ENCODE measurements around the gene RASL10B. TPM values are rescaled to one million over a fixed set of nuclear protein-coding genes. Genes with fewer than 3 reads are reported as not detected.

RASL10B gene
- total RNA-seq, 1 experiment from 2014 or later: 17.4 TPM

DNA sequence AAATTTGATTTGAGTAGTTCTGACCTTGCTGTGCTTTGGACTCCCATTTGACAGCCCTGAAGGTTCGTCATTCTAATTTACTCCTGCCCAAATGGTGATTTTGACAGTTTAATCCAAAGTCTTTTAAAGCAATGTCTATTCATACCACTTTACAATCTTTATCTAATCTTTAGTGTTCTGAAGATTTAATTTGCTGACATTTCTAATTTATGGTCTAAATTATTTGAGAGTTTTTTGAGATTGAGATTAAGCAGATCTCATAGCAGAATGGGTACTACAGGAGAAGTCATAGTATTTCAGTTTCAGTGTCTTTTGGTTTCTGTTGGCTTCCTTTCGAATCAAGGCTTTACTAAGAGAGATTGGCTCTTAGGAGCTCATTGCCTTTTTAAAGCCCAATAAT, 32.6 kb upstream of the RASL10B start:
- ChIA-PET CTCF (no interaction called here), POLR2A (interaction anchor here (0.5 to 0.7 kb wide), 2 partner anchors 25 to 130 kb away, joined by 3 read pairs; no protein-coding TSS in a partner anchor)
- ATAC-seq: no peak
- H3K27me3 Mint-ChIP-seq (ENCODE audit: low read depth): no peaks in the 10 kb centered on the region
- no peak for DNase-seq (ENCODE audit: low spot score)
- H3K27ac Mint-ChIP-seq: no peak overlapping the region
- TF ChIP-seq MYBL2 (CRISPR knock-in tag; IDR thresholded peaks at IDR 0.05): no peak
- TF ChIP-seq NR1H2 (CRISPR knock-in tag; IDR thresholded peaks at IDR 0.05): no peak
- no peak for TF ChIP-seq PRDM15 (CRISPR knock-in tag; IDR thresholded peaks at IDR 0.05)
- no peak for TF ChIP-seq CREB1 (CRISPR knock-in tag; IDR thresholded peaks at IDR 0.05)
- TF ChIP-seq, protein P1, sequence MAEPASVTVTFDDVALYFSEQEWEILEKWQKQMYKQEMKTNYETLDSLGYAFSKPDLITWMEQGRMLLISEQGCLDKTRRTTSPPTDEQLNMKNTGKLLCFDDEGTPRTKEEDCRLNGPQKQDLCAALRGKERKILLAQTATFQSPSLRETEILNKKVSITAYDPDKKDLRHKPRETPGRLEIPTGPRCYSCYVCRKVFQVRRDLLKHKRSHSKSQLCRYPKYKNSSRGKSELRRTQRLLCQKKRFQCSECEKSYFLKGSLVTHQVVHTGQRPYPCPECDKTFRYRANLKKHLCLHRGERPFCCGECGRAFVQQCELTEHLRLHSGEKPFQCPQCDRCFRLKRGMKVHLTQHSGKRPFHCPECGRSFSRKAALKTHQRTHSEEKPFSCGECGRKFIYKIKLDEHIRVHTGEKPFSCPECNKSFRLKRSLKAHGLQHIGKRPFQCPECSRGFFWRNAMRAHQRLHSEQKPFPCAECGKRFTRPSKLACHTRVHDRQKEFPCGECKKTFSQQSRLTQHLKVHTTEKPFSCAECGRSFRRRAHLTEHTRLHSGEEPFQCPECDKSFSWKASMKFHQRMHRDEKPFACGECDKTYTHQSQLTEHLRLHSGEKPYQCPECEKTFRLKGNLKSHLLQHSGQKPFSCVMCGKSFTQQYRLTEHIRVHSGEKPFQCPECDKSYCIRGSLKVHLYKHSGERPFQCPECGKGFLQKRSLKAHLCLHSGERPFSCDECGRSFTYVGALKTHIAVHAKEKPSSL (CRISPR knock-in tag; conservative IDR thresholded peaks at IDR 0.05): no peak
- TF ChIP-seq ZNF512 (CRISPR knock-in tag; IDR thresholded peaks at IDR 0.05; ENCODE audit: borderline replicate concordance): no peak
- no peak for TF ChIP-seq MXD4 (CRISPR knock-in tag; IDR thresholded peaks at IDR 0.05; ENCODE audit: borderline replicate concordance)
- TF ChIP-seq TEAD1 (CRISPR knock-in tag; IDR thresholded peaks at IDR 0.05): no peak
- no peak for TF ChIP-seq ZNF416 (CRISPR knock-in tag; IDR thresholded peaks at IDR 0.05)
- no peak for TF ChIP-seq ZNF281 (CRISPR knock-in tag; IDR thresholded peaks at IDR 0.05)
- no peak for TF ChIP-seq TP53 (CRISPR knock-in tag; IDR thresholded peaks at IDR 0.05)
- TF ChIP-seq FOXK1 (CRISPR knock-in tag; IDR thresholded peaks at IDR 0.05): no peak
- TF ChIP-seq PREB (CRISPR knock-in tag; IDR thresholded peaks at IDR 0.05; ENCODE audit: borderline replicate concordance): no peak
- no peak for TF ChIP-seq ZBTB43 (CRISPR knock-in tag; IDR thresholded peaks at IDR 0.05)
- no peak for TF ChIP-seq USF1 (CRISPR knock-in tag; IDR thresholded peaks at IDR 0.05)
- peaks cover 15% of the 10 kb centered on the region for H3K4me1 Mint-ChIP-seq
- H3K36me3 Mint-ChIP-seq: peaks cover 13% of the 10 kb centered on the region
- no peak overlapping the region for H3K4me3 Mint-ChIP-seq
- H3K9me3 Mint-ChIP-seq: peaks cover 3% of the 10 kb centered on the region; the same call in 1 of the 2 replicates
